Osteoblast (primary cell): ENCODE data around the gene NOX5. TPM values are rescaled to one million over a fixed set of nuclear protein-coding genes. Genes with fewer than 3 reads are reported as not detected.

Source experiments
- DNase-seq: peaks from one replicate; pipeline ENCODE4 v3.0.0; 2011; ENCODE audit warnings: low spot score, mixed read lengths; ENCODE audit not compliant: insufficient read length; ENCODE audit errors: missing footprints
- H2AFZ ChIP-seq: 2 replicates; pipeline ENCODE4 v1.6.0; 2011; ENCODE audit warnings: mild to moderate bottlenecking, low read length
- H3K27ac ChIP-seq: 2 replicates; pipeline ENCODE4 v1.5.1; 2011; ENCODE audit warnings: mild to moderate bottlenecking, low read depth, low read length, moderate library complexity
- H3K27me3 ChIP-seq: 2 replicates; pipeline ENCODE4 v1.6.0; 2012; ENCODE audit warnings: mild to moderate bottlenecking, control low read depth, inconsistent platforms, low read length, moderate library complexity; ENCODE audit not compliant: insufficient read depth
- H3K36me3 ChIP-seq: 2 replicates; pipeline ENCODE4 v1.5.1; 2011; ENCODE audit warnings: mild to moderate bottlenecking, low read length, control low read depth, moderate library complexity; ENCODE audit not compliant: insufficient read depth
- H3K4me1 ChIP-seq: 2 replicates; pipeline ENCODE4 v1.5.1; 2011; ENCODE audit warnings: mild to moderate bottlenecking, low read length, control low read depth, moderate library complexity; ENCODE audit not compliant: insufficient read depth
- H3K4me2 ChIP-seq: 2 replicates; pipeline ENCODE4 v1.6.0; 2011; ENCODE audit warnings: mild to moderate bottlenecking, low read length; ENCODE audit not compliant: insufficient read depth
- H3K4me3 ChIP-seq: fragments of 200-600 bp; sonication (generic); 3 replicates; pipeline ENCODE4 v1.5.1; 2012; ENCODE audit warnings: mild to moderate bottlenecking, low read length, inconsistent platforms; ENCODE audit not compliant: insufficient read depth
- H3K79me2 ChIP-seq: 2 replicates; pipeline ENCODE4 v1.6.0; 2012; ENCODE audit warnings: mild to moderate bottlenecking, low read length, control low read depth, inconsistent platforms; ENCODE audit not compliant: insufficient read depth
- H3K9me3 ChIP-seq: 2 replicates; pipeline ENCODE4 v1.5.1; 2011; ENCODE audit warnings: low read depth, low read length, control low read depth
- H4K20me1 ChIP-seq: 2 replicates; pipeline ENCODE4 v1.6.0; 2012; ENCODE audit warnings: mild to moderate bottlenecking, low read length, control low read depth; ENCODE audit not compliant: insufficient read depth
- total RNA-seq: library from RNA; depleted of rRNA; stranded (reverse); fragments of >200 nt; gene quantifications from 2 replicates; pipeline ENCODE4 v1.2.3, GENCODE V29; 2012
- TF ChIP-seq, protein P1 (sequence below): IDR thresholded peaks from 2 replicates; pipeline ENCODE4 v1.5.1; 2011; ENCODE audit warnings: mild to moderate bottlenecking, low read depth, low read length, moderate library complexity; ENCODE audit errors: extremely low read depth

NOX5 gene
- total RNA-seq, 1 donor, result 0.36 TPM

DNA sequence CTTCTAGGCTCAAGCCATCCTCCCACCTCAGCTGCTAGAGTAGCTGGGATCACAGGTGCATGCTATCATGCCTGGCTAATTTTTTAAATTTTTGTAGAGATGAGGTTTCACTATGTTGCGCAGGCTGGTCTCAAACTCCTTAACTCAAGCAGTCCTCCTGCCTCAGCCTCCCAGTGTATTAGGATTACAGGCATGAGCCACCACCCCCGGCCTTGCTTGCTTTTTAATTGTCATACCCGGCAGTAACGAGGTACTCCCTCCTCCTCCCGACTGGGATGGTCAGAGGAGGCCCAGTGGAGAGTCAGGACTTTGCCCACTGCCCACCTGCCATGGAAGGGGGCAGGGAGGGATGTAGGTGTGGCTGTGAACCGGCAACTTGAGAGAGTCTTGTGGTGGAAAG, 4.5 kb downstream of the NOX5 start:
- TF ChIP-seq, protein P1, sequence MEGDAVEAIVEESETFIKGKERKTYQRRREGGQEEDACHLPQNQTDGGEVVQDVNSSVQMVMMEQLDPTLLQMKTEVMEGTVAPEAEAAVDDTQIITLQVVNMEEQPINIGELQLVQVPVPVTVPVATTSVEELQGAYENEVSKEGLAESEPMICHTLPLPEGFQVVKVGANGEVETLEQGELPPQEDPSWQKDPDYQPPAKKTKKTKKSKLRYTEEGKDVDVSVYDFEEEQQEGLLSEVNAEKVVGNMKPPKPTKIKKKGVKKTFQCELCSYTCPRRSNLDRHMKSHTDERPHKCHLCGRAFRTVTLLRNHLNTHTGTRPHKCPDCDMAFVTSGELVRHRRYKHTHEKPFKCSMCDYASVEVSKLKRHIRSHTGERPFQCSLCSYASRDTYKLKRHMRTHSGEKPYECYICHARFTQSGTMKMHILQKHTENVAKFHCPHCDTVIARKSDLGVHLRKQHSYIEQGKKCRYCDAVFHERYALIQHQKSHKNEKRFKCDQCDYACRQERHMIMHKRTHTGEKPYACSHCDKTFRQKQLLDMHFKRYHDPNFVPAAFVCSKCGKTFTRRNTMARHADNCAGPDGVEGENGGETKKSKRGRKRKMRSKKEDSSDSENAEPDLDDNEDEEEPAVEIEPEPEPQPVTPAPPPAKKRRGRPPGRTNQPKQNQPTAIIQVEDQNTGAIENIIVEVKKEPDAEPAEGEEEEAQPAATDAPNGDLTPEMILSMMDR, result no peak

DNA sequence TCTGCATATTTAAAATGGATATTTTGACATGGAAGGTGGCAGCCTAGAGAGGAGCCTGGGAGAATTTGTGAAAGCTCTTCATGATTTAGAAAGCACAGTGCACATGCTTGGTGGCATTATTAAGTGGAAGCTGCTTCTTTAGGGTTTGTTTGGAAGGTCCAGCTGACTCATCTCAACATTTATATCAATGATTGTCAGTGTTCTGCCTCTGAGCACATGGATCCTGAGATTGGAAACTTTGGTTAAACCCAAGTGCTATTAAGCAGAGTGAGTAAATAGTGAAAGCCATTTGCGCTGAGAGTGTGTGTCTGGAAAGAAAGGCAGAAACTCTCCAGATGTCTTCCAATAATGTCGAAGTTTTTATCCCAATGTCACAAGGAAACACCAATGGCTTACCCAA, 7.4 kb downstream of the NOX5 start:
- no peaks in the 10 kb centered on the region for H3K27me3 ChIP-seq
- H3K79me2 ChIP-seq, result no peaks in the 10 kb centered on the region
- H4K20me1 ChIP-seq, result no peaks in the 10 kb centered on the region
- H3K4me1 ChIP-seq, result peaks cover 6% of the 10 kb centered on the region
- no peak overlapping the region for H3K27ac ChIP-seq
- TF ChIP-seq, protein P1, result no peak
- no peaks in the 10 kb centered on the region for H3K9me3 ChIP-seq
- no peak overlapping the region for H3K4me3 ChIP-seq
- no peak overlapping the region for H3K4me2 ChIP-seq
- DNase-seq, result no peak
- H2AFZ ChIP-seq, result no peak overlapping the region
- H3K36me3 ChIP-seq, result no peaks in the 10 kb centered on the region

More for the DNA sequence above, 4.5 kb downstream of the NOX5 start:
- Histone ChIP-seq H3K4me1 (peaks cover 9% of the 10 kb centered on the region), H4K20me1 (no peaks in the 10 kb centered on the region), H3K79me2 (no peaks in the 10 kb centered on the region), H3K9me3 (no peaks in the 10 kb centered on the region), H3K4me3 (no peak overlapping the region), H3K27ac (no peak overlapping the region), H2AFZ (no peak overlapping the region), H3K27me3 (no peaks in the 10 kb centered on the region), H3K4me2 (no peak overlapping the region), H3K36me3 (no peaks in the 10 kb centered on the region)
- DNase-seq, result no peak

DNA sequence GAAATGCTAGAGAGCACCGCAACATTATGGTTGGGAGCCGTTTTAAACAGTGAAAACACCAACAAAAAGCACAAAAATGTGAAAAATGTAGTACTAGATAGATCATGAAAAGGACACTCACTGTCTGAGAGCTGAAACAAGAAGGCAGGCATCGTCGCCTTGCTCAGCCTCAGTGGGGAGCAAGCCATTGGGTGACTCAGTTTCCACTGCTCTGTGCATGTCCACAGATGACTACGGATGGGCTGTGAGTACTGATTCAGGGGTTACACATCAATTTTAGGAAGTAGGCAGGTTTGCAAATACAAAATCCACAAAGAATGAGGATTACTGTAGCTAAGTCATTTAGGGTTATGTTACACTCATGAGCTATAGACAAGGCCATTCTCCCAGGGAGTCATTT, 10.8 kb downstream of the NOX5 start:
- no peaks in the 10 kb centered on the region for H3K9me3 ChIP-seq
- H3K4me3 ChIP-seq, result no peak overlapping the region
- peak overlapping the region; percentile 1 for H3K4me2 ChIP-seq
- no peaks in the 10 kb centered on the region for H4K20me1 ChIP-seq
- TF ChIP-seq, protein P1, result no peak
- H2AFZ ChIP-seq, result peak overlapping the region; percentile 33
- H3K27me3 ChIP-seq, result no peaks in the 10 kb centered on the region
- no peak overlapping the region for H3K27ac ChIP-seq
- peaks cover 6% of the 10 kb centered on the region for H3K4me1 ChIP-seq
- H3K79me2 ChIP-seq, result no peaks in the 10 kb centered on the region
- no peaks in the 10 kb centered on the region for H3K36me3 ChIP-seq
- no peak for DNase-seq

DNA sequence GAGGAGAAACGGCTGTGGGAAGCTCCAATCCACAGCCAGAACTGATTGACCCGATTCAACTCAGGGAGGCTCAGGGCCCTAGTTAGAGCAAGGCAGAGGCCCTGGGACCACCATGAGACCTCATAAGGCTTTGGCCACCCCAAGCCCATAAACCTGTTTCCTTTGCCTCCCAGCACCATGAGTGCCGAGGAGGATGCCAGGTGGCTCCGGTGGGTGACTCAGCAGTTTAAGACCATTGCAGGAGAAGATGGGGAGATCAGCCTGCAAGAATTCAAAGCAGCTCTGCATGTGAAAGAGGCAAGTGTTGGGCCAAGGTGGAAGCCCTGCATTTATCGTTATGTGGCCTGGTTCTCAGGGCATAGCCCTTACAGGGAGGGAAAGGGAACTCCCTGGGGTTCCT, 11.9 kb downstream of the NOX5 start:
- Histone ChIP-seq H3K4me1 (peaks cover 8% of the 10 kb centered on the region), H3K79me2 (no peaks in the 10 kb centered on the region), H3K9me3 (no peaks in the 10 kb centered on the region), H3K27ac (no peak overlapping the region), H3K4me2 (no peak overlapping the region), H4K20me1 (no peaks in the 10 kb centered on the region), H3K27me3 (no peaks in the 10 kb centered on the region), H3K36me3 (no peaks in the 10 kb centered on the region), H3K4me3 (no peak overlapping the region), H2AFZ (no peak overlapping the region)
- DNase-seq, result no peak
- TF ChIP-seq, protein P1, result no peak
